Measurements from ENCODE around the gene KDM3A. TPM values are rescaled to one million over a fixed set of nuclear protein-coding genes. Genes with fewer than 3 reads are reported as not detected.

The KDM3A gene
- total and polyA plus RNA-seq, 2 experiments from 2014 or later = 8.9 to 21.8 TPM

DNA sequence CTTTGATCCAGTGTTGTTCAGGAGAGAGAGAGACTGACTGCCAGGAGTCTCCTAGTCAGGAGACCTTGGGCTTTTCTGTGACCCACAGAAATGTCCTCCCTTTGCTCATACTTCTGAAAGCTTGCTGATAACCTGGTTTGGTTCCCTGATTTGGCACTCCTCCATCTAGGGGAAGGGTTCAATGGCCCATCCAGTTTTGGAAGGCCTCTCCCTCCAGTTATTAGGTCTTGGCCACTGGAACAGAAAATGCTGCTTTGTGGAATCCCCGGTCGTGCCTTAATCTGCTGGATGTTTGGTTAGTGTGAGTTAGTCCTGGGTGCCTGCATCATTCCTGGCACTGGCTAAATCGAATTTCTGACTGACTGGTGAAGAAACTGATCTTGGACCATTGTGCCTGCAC, 35.7 kb downstream of the KDM3A start:
- no peak overlapping the region for H3K4me2 ChIP-seq
- Mint-ChIP-seq H3K27ac (no peak overlapping the region), H3K27me3 (ENCODE audit: insufficient read depth, low read depth, poor library complexity) (peaks cover 3% of the 10 kb centered on the region), H3K36me3 (ENCODE audit: low read depth) (peaks cover 28% of the 10 kb centered on the region), H3K4me1 (peaks cover 20% of the 10 kb centered on the region), H3K9me3 (no peaks in the 10 kb centered on the region), H3K4me3 (no peak overlapping the region)
- no peak overlapping the region for H2AFZ ChIP-seq
- peaks cover 6% of the 10 kb centered on the region; the same call in 1 of the 2 replicates for H4K20me1 ChIP-seq (replicated peaks; ENCODE audit: insufficient read depth)
- no peaks in the 10 kb centered on the region for H3K9me2 ChIP-seq (ENCODE audit: insufficient read depth)
- H3K79me2 ChIP-seq (replicated peaks; ENCODE audit: insufficient read depth) = no peaks in the 10 kb centered on the region
- no peaks in the 10 kb centered on the region for H3F3A ChIP-seq (replicated peaks; ENCODE audit: low read depth)
- H3K36me3 ChIP-seq (ENCODE audit: insufficient read depth) = peaks cover 9% of the 10 kb centered on the region
- no peak overlapping the region for H3K27ac ChIP-seq (ENCODE audit: low read depth)
- no peak overlapping the region for H3K4me3 ChIP-seq
- no peak for TF ChIP-seq POLR2AphosphoS5 (IDR thresholded peaks at IDR 0.05; ENCODE audit: low read depth)
- TF ChIP-seq EZH2 (IDR thresholded peaks at IDR 0.05; ENCODE audit: low read depth, unreplicated experiment) = no peak
- TF ChIP-seq EZH2phosphoT487 (IDR thresholded peaks at IDR 0.05; ENCODE audit: unreplicated experiment) = no peak
- TF ChIP-seq ZNF331 (CRISPR knock-in tag; IDR thresholded peaks at IDR 0.05; ENCODE audit: low read depth) = no peak
- TF ChIP-seq, protein P1, sequence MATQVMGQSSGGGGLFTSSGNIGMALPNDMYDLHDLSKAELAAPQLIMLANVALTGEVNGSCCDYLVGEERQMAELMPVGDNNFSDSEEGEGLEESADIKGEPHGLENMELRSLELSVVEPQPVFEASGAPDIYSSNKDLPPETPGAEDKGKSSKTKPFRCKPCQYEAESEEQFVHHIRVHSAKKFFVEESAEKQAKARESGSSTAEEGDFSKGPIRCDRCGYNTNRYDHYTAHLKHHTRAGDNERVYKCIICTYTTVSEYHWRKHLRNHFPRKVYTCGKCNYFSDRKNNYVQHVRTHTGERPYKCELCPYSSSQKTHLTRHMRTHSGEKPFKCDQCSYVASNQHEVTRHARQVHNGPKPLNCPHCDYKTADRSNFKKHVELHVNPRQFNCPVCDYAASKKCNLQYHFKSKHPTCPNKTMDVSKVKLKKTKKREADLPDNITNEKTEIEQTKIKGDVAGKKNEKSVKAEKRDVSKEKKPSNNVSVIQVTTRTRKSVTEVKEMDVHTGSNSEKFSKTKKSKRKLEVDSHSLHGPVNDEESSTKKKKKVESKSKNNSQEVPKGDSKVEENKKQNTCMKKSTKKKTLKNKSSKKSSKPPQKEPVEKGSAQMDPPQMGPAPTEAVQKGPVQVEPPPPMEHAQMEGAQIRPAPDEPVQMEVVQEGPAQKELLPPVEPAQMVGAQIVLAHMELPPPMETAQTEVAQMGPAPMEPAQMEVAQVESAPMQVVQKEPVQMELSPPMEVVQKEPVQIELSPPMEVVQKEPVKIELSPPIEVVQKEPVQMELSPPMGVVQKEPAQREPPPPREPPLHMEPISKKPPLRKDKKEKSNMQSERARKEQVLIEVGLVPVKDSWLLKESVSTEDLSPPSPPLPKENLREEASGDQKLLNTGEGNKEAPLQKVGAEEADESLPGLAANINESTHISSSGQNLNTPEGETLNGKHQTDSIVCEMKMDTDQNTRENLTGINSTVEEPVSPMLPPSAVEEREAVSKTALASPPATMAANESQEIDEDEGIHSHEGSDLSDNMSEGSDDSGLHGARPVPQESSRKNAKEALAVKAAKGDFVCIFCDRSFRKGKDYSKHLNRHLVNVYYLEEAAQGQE (IDR thresholded peaks at IDR 0.05; ENCODE audit: unreplicated experiment) = no peak
- TF ChIP-seq, protein P2, sequence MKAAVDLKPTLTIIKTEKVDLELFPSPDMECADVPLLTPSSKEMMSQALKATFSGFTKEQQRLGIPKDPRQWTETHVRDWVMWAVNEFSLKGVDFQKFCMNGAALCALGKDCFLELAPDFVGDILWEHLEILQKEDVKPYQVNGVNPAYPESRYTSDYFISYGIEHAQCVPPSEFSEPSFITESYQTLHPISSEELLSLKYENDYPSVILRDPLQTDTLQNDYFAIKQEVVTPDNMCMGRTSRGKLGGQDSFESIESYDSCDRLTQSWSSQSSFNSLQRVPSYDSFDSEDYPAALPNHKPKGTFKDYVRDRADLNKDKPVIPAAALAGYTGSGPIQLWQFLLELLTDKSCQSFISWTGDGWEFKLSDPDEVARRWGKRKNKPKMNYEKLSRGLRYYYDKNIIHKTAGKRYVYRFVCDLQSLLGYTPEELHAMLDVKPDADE (IDR thresholded peaks at IDR 0.05) = no peak
- TF ChIP-seq, protein P3, sequence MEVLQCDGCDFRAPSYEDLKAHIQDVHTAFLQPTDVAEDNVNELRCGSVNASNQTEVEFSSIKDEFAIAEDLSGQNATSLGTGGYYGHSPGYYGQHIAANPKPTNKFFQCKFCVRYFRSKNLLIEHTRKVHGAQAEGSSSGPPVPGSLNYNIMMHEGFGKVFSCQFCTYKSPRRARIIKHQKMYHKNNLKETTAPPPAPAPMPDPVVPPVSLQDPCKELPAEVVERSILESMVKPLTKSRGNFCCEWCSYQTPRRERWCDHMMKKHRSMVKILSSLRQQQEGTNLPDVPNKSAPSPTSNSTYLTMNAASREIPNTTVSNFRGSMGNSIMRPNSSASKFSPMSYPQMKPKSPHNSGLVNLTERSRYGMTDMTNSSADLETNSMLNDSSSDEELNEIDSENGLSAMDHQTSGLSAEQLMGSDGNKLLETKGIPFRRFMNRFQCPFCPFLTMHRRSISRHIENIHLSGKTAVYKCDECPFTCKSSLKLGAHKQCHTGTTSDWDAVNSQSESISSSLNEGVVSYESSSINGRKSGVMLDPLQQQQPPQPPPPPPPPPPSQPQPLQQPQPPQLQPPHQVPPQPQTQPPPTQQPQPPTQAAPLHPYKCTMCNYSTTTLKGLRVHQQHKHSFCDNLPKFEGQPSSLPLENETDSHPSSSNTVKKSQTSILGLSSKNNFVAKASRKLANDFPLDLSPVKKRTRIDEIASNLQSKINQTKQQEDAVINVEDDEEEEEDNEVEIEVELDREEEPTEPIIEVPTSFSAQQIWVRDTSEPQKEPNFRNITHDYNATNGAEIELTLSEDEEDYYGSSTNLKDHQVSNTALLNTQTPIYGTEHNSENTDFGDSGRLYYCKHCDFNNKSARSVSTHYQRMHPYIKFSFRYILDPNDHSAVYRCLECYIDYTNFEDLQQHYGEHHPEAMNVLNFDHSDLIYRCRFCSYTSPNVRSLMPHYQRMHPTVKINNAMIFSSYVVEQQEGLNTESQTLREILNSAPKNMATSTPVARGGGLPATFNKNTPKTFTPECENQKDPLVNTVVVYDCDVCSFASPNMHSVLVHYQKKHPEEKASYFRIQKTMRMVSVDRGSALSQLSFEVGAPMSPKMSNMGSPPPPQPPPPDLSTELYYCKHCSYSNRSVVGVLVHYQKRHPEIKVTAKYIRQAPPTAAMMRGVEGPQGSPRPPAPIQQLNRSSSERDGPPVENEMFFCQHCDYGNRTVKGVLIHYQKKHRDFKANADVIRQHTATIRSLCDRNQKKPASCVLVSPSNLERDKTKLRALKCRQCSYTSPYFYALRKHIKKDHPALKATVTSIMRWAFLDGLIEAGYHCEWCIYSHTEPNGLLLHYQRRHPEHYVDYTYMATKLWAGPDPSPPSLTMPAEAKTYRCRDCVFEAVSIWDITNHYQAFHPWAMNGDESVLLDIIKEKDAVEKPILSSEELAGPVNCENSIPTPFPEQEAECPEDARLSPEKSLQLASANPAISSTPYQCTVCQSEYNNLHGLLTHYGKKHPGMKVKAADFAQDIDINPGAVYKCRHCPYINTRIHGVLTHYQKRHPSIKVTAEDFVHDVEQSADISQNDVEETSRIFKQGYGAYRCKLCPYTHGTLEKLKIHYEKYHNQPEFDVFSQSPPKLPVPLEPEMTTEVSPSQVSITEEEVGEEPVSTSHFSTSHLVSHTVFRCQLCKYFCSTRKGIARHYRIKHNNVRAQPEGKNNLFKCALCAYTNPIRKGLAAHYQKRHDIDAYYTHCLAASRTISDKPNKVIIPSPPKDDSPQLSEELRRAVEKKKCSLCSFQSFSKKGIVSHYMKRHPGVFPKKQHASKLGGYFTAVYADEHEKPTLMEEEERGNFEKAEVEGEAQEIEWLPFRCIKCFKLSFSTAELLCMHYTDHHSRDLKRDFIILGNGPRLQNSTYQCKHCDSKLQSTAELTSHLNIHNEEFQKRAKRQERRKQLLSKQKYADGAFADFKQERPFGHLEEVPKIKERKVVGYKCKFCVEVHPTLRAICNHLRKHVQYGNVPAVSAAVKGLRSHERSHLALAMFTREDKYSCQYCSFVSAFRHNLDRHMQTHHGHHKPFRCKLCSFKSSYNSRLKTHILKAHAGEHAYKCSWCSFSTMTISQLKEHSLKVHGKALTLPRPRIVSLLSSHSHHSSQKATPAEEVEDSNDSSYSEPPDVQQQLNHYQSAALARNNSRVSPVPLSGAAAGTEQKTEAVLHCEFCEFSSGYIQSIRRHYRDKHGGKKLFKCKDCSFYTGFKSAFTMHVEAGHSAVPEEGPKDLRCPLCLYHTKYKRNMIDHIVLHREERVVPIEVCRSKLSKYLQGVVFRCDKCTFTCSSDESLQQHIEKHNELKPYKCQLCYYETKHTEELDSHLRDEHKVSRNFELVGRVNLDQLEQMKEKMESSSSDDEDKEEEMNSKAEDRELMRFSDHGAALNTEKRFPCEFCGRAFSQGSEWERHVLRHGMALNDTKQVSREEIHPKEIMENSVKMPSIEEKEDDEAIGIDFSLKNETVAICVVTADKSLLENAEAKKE (CRISPR knock-in tag; IDR thresholded peaks at IDR 0.05) = no peak
- no peak for TF ChIP-seq JUNB (IDR thresholded peaks at IDR 0.05; ENCODE audit: unreplicated experiment)
- TF ChIP-seq, protein P4, sequence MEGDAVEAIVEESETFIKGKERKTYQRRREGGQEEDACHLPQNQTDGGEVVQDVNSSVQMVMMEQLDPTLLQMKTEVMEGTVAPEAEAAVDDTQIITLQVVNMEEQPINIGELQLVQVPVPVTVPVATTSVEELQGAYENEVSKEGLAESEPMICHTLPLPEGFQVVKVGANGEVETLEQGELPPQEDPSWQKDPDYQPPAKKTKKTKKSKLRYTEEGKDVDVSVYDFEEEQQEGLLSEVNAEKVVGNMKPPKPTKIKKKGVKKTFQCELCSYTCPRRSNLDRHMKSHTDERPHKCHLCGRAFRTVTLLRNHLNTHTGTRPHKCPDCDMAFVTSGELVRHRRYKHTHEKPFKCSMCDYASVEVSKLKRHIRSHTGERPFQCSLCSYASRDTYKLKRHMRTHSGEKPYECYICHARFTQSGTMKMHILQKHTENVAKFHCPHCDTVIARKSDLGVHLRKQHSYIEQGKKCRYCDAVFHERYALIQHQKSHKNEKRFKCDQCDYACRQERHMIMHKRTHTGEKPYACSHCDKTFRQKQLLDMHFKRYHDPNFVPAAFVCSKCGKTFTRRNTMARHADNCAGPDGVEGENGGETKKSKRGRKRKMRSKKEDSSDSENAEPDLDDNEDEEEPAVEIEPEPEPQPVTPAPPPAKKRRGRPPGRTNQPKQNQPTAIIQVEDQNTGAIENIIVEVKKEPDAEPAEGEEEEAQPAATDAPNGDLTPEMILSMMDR (conservative IDR thresholded peaks at IDR 0.05; ENCODE audit: low read depth in 2 of 2) = no peak
- TF ChIP-seq STAT1 (IDR thresholded peaks at IDR 0.05; ENCODE audit: unreplicated experiment) = no peak
- TF ChIP-seq ZNF114 (CRISPR knock-in tag; IDR thresholded peaks at IDR 0.05) = no peak
- no peak for TF ChIP-seq CREB1 (CRISPR knock-in tag; IDR thresholded peaks at IDR 0.05; ENCODE audit: low read depth)
- no peak for TF ChIP-seq NANOG (IDR thresholded peaks at IDR 0.05; ENCODE audit: borderline replicate concordance)
- H3K4me1 ChIP-seq (ENCODE audit: insufficient read depth) = no peaks in the 10 kb centered on the region
- DNase-seq (ENCODE audit: low spot score) = no peak
- ATAC-seq = no peak
- H3K27me3 ChIP-seq (ENCODE audit: insufficient read depth) = no peaks in the 10 kb centered on the region
